Cerebellar cortex (tissue), 1 donor: ENCODE results near the gene UQCRC1.

ENCODE experiments used
- DNase-seq: peaks from one replicate; pipeline ENCODE4 v3.0.0-alpha.2; 2015; ENCODE audit warnings: low spot score

The UQCRC1 gene

GRCh38 chr3:48609088-48610005 lies at the start of gene UQCRC1:
Gene UQCRC1 (minus strand): TSS chr3:48609646. CDS start chr3:48609620, 26 bp downstream.
- DNase-seq: peak; percentile 91

- DNase-seq: no peak
These were observed 47.4 kb upstream of the UQCRC1 start for GRCh38 chr3:48656841-48657281.

DNA sequence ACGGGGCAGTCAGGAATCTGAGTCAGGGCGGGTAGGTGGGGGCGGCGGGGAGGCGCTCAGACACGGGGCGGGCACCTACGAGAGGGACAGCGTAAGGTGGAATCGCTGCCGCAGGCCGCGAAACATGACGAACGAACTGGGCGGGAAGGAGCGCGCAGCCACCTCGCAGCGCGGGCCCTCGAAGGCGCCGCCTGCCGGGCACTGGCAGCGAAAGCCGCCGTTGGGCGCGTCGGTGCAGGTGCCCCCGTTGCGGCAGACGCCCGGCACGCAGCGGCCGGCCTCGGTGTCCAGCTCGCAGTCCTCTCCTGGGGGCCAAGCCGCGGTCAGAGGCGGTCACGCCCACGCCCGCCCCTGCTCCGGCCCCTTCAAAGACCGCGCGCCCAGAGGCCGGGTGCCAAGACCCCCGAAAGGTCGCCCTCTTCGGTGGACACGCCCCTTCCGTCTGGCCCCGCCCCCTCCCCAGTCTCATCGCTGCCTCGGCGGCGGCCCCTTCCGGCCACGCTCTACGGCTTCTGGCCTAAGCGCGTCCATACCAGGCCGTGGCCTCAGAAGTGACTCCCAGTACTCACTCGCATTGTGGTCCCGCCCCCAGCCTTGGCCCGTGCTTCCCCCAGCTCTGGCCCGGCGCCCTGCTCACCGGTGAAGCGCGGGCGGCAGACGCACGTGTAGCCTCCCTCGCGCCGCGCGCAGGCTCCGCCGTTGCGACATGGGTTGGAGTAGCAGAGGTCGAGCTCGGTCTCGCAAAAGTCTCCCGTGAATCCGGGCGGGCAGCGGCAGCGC lies 46.8 kb upstream of the UQCRC1 start:
- peak; percentile 27 for DNase-seq

GRCh38 chr3:48655606-48656005 lies 46.2 kb upstream of the UQCRC1 start:
- no peak for DNase-seq

DNA sequence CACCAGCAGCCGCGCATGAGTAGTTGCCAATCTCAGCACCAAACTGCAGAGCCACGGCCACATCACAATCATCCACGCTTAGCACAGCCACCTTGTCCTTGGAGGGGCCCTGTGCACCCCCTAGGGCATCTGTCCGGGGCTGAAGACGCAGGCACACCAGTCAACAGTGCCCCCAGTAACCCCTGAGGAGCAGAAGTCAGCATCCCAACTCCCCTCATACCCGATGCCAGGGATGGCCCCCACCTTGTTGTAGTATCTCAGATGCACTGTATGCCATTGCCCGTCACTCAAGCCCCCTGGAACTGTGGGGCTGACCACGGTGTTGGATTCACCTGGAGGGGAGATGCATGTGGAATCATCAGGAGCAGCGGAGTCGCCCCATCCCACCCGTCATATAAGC lies 45.6 kb upstream of the UQCRC1 start:
- DNase-seq: no peak

DNA sequence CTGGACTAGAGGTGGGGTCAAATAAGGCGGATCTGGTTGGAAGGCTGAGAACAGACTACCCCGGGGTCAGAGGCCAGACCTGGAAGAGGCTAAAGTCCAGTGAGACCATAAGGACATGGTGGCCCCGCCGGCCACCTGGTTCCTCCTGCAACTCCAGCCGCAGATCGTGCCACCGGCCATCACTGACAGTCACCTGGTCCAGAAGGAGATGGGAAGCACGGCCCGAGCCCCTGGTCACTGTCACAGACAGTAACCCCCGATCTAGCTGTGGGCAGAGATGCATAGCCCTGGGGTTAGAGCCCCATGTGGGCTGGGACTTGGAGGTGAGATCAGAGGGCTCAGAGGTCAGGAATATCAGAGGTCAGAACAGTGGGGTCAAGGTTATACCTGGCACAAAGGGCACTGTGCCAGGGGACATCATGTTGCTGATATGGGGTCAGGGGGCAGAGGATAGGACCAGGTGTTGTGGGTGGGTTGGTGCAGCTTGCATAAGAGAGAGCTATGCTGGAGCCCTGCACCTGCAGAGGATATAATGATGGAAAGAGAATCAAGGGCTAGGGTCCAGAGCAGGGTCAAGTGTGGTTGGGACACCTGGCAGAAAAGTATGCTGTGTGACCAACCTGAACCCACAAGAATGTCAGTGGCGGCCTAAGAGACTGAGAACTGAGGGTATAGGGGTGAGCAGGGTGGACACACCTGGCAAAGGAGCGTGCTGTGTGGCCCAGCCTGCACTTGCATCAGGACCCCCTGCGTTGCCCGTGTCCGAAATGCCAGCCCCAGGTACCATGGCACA lies 43.7 kb upstream of the UQCRC1 start:
- no peak for DNase-seq

DNA sequence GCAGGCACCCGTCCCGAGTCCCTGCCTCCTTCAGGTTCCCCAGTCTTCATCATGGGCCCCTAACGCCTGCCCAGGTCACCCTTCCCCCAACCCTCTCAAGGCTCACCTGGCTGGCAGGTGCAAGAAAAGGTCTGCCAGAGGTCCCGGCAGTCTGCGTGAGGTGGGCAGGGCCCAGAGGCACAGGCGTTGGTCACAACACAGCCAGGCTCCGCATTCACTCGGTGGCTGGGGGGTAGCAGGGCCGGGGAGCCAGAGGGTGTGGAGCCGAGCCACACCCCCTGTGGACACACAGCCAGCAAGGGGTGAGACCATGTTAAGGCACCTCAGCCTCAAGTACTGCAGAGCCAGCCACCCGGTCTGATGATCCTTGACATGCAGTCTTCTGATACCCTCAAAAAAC lies 42.3 kb upstream of the UQCRC1 start:
- no peak for DNase-seq

- no peak for DNase-seq
These were observed 41.3 kb upstream of the UQCRC1 start for GRCh38 chr3:48650723-48651122.

- DNase-seq: no peak
These were observed 38.9 kb upstream of the UQCRC1 start for GRCh38 chr3:48648188-48648850.

DNA sequence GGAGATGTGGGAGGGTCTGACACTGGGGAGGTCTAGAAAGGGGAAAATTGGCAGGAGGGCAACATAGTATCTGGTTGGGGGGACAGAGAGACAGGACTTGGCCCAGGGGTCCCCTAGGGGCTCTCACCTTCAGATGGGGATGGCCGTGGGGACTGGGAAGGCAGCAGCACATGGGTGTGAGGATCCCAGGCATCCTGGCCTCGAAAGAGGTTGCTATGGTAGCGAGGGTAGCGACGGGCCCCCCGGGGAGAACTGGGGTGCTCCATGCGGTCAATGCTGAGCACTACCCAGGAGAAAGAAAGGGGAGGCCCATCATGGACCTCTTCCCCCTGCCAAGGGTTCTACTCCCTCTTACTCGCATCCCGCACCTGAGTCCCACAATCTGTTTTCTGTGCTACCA lies 38.3 kb upstream of the UQCRC1 start:
- DNase-seq: no peak

DNA sequence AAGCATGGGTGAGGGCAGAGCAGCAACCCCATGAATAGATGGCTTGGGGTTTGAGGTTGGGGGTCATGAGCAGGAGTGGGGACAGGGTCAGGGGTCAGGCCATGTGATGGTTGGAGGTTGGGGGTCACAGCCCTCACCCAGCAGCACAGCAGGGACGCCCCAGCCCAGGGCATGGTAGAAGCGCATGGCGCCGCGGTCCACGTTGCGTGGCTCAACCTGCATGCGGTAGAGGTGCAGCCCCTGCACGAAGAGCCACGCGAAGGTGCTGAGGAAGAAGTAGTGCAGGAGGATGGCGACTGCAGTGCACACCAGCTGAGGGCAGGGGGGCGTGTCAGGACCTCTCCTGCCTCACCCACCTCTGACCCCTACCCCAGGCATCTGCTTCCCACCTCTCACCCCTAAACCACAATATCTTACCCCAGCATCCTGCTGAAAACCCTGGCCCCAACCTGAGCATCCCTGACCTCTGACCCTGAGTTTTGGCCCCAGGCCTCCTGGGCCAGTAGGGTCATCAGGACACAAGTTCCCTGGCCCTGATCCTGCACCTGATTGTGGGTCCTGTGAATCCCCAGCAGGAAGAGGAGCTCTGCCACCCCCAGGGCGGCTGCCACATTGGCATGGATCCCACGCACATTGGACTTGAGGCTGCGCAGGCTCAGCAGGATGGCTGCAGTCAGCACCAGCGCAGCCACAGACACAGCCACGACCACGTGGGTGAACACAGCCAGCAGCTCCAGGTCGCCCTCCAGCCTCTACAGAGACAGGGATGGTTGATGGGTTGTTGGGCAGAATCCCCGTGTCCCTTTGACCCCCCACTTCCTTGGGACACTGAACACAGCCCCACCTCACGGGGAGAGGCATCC lies 35.7 kb upstream of the UQCRC1 start:
- DNase-seq: no peak

GRCh38 chr3:48642605-48643004 lies 33.2 kb upstream of the UQCRC1 start:
- no peak for DNase-seq

- DNase-seq: no peak
These were observed 31.9 kb upstream of the UQCRC1 start for GRCh38 chr3:48641396-48641795.

DNA sequence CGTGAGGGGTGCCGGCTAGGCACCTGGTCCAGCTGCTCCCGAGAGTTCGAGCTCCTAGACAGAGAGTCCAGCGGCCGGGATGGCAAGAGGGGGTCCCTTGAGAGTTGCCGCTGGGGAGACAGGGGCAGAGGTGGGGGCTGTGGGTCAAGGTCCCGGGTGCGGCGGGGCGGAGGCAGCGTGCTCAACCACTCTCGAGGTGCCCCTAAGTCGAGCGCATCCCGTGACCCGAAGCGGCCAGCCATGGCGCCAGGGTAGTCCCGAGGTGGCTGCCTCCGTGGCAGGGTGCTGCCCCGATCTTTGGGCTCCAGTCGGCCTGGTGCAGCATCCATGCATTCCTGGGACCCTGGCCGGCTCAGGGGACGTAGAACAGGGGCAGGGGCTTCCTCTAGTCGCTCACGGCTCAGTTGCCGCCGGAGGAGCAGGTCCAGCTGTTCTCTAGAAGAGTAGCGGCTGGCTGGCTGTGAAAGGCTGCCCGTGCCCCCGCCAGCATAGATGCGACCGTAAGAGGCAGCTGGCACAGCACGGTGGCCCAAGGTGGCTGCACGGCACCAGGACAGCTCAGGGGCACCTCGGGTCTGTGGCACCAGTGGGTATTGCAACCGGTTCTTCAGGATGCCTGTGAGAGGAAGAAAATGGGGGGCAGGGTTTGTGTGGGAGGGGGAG lies 30.6 kb upstream of the UQCRC1 start:
- no peak for DNase-seq

DNA sequence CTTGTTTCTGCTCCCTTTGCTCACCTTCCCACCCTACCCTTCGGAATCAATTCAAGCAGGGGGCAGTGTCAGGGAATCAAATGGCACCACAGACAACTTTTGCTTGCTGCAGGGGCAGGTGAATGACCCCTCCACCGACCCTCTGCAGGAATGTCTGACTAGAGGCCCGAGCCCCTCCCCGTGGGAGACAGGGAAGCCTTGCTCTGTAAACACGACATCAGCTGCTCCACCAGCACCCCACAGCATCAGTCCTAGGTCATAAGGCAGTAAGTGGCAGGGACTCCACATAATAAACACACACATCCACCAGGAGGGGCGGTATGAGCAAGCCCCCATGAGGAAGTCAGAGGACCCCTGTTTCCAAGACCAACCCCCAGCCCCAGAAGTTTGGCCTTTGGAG lies 27.9 kb upstream of the UQCRC1 start:
- DNase-seq: no peak

DNA sequence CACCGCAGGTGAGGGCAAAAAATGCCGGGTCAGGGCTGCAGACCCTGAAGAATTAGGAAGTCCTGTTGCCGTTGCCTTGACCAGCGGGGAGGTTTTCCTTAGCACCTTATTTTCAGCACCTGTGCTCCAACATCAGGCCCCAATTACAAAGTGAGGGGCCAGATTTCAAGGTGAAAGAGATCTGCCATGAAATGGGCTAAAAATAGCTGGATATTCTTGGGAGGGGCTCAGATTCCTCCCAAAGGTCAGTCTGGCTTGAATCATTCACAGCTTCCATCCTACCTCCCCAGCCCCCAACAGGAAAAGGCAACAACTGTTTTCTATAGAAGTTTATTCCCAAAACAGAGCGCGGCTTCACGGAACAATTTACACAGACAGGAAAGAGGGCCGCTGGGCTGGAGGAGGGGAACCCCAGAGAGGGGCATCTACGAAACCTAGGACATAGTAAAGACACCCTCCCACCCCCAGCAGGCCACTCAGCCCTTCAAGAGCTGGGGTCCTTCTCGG lies 26.8 kb upstream of the UQCRC1 start:
- no peak for DNase-seq

GRCh38 chr3:48635222-48636021 lies 26.0 kb upstream of the UQCRC1 start, which contains the start of gene SLC26A6:
Gene SLC26A6 (minus strand): TSS chr3:48635461. CDS start chr3:48635393, 68 bp downstream.
- peak; percentile 94 for DNase-seq

GRCh38 chr3:48634661-48635221 lies 25.3 kb upstream of the UQCRC1 start:
- peak; percentile 49 for DNase-seq

DNA sequence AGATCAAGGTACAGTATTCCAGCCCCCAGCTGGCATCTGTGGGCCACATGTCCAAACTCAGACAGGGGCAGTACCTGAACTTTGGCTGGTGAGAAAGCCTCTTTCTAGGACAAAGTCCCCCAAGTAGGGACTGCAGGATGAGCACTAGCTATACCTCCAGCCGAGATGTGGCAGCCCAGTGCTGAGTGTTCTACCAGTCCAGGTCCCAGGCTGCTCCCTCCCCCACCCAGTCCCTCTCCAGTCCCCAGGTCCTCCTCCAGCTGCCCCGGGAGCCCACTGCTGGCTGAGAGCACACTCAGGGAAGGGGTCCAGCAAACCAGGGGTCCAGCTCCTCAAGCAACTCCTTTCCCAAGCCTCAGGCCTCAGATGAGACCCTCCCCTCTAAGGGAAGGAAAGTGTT lies 24.3 kb upstream of the UQCRC1 start:
- DNase-seq: no peak
